Pulmonary artery endothelial cell (primary cell): ENCODE data around the gene PIK3IP1. TPM values are rescaled to one million over a fixed set of nuclear protein-coding genes. Genes with fewer than 3 reads are reported as not detected.
"Not testable (repeated sequence)": the region's sequence is repeated elsewhere in the genome, so short reads cannot be mapped to it uniquely, and the experiment has no call there.

Source experiments
- DNase-seq: peaks from one replicate; pipeline ENCODE4 v3.0.0-alpha.2; 2011; ENCODE audit warnings: low read depth, low spot score
- total RNA-seq: library from RNA; depleted of rRNA; stranded (reverse); fragments of >200 nt; gene quantifications from 2 replicates; pipeline ENCODE4 v1.2.3, GENCODE V29; 2014

The PIK3IP1 gene, protein sequence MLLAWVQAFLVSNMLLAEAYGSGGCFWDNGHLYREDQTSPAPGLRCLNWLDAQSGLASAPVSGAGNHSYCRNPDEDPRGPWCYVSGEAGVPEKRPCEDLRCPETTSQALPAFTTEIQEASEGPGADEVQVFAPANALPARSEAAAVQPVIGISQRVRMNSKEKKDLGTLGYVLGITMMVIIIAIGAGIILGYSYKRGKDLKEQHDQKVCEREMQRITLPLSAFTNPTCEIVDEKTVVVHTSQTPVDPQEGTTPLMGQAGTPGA
- 13.6 and 16.4 TPM in 2 replicates for total RNA-seq

DNA sequence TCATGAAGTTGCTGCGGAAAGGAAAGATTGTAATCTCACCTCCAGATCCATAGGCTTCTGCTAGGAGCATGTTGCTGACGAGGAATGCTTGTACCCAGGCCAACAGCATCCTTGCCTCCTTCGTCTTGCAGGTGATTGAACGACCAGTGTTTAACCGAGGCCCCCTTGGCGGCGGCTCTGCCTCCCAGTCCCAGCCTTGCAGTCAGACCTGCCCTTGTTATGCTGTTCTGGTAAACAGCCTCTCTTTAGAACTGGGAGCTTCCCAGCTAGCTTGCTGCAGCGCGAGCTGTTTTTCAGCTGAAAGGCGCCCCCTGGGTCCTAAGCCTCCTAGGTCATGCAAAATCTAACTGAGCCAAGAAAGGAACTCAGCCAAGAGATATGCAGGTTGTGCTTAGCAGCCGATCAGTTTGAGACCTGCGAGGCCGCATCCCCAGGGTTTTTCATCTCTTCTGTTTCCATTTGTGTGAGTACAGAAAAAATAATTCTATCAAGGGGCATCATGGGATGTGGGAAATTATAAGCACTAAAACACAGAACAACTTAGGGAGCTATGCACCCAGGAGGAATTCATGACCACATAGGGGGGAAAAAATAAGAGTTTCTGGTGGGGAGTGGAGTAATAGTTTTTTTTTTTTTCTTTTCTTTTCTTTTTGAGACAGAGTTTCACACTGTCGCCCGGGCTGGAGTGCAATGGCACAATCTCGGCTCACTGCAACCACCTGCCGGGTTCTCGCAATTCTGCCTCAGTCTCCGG, at the start of gene PIK3IP1:
PIK3IP1 (minus strand) TSS at position 253 of the 754 bp plus-strand sequence; CDS start at position 109, 144 bp downstream.
- DNase-seq, result peak; percentile 60

DNA sequence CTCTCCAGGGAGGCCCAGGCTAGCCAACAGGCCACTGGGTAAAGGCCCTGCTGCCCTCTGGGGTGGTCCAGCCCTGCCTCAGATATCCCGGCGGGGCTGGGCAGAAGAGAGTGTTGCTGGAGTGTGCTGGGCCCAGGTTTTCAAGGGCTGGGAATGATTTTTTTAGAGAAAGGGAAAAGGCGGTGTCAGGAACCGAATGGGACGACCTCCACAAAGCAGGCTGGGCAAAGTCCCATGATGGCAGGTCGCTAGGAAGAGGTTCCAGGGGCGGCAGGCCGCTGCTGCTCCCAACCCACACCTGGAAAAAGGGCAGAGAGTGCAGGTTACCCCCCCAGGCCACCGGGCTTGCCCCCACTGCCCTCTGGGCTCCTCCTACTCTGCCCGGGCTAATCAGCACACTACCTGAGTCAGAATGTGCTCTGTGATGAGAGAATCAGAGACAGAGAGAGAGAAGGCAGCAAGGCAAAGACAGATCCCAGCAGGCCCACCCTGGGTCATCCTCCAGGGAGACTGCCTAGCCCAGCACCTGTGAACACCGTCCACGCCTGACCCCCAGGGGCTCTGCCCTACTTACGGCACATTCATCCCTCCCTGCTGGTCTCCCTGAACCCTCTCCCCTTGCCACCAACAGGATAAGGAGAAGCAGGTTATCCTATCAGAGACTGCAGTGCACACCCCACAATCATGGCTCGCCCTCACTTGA, 49.2 kb upstream of the PIK3IP1 start:
- no peak for DNase-seq

DNA sequence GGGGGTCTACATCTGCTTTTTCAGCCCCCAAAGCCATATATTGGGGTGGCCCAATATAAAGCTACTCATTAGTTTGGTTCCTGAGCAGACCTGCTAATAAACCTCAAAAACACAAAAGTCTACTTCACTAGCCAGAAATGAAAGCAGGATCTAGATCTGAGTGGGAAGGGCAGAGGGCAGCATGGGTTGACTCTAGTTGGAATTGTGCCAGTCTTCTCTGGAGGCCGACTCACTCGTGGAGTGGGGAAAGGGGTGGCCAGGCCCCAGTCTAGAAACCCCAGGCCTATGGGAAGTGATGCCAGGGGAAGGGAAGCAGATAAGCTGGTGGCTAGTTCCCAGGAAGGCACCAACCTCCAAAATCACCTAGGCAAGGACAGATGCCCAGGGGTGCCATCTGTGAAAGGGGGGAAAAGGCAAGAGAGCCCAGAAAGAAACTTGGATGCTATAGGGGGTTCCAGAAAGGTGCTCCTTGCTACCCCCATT, 48.5 kb upstream of the PIK3IP1 start:
- no peak for DNase-seq

DNA sequence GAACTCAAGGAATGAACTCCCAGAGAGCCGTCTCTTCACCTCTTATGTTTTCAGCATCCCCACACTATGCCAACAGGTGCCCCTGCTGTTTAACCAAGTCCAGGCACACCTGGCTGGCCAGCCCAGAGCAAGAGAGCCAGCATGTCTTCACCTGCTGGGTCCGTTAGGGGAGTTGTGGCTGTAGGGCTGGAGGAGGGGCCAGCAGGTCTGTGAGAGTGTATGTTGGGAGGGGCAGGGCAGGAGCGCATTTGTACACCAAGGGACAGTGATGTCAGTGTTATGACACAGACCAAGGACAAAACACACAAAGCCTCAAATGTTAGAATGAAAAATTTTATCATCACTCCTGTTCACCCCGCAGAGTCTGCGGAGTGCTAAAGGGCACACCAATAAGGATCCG, 48.1 kb upstream of the PIK3IP1 start:
- no peak for DNase-seq

DNA sequence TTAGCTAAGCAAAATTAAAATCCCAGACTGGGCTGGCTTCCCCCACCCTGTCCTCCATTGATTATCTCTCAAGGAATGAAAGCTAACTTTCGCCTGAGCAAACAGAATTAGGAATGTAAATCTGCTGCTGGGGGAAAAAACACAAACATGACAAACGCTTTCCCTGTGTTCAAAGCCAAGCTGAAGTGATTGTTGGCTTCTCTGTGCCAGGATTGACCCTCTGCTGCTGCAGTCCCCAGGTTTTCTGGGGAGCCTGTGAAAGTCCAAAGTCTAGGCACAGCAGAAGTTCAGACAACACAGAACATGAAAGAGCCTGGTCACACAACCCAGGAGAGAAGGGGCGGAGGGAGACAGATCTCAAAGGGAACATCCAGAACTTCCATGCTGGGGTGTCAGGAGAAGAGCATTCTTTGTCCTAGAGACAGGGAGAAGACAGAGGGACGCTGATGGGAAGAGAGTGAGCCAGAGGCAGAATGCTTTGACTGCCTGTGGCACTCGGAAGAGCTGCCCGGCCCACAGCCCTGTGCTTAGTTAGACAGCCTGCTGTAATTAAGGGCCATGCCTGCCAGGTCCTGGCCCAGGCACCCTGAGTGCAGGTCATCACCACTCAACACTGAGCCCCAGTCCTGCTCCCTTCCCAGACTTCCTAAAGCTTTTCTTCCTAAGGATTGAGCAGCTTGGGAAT, 47.0 kb upstream of the PIK3IP1 start:
- DNase-seq, result no peak

DNA sequence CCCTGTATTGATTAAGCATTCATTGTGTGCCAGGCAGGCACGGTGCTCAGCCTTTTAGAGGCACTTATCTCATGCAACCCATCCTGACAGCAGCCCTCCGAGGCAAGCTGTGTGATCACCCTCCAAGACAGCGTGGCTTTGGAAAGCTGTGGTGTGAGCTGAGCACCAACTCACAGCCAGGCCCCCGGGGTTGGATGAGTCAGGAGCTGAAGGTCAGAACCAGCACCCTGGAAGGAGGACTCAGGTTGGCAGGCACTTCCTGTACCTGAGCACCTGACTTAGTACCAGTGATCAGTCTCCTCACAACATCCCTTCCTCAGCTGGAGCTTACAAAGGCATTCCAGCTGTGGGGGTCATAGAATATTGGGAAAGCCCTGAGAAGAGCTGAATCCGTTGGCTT, 44.9 kb upstream of the PIK3IP1 start:
- DNase-seq, result no peak

DNA sequence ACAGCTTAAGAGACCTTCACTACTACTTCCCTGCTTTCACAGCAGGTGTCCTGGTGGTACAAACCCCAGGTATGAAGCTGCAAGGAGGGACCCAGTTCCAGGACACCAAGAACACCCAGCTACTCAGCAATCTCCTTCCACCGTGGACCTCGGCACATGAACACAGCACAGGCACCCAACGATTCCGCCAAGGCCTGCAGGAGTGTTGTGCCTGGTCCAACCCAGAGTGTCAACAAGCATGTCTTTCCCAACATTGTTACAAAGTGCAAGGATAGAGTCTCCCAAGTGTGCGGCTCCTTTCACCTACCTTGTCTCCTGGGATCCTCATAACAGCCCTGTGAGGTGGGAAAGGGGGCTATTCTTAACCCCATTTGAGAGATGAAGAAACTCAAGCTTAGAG, 42.0 kb upstream of the PIK3IP1 start:
- DNase-seq, result no peak

DNA sequence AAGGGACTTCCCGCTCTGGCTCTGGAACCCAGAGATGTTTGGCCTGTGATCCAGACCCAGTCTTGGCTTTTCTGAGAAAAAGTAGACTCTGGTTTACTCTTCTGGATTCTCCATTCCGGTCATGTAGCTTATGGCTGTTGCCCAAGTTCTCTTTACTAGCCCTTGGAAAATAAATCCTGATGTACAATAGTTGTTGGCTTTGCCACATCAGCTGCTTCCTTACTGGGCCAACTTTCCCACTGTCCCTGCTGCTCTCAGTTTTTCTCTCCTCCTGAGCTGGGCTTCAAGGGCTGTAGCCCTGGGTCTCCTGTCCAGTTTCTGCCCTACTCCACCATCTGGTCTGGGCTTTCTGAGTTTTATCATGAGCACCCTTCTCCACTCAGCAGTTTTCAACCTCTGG, 41.4 kb upstream of the PIK3IP1 start:
- no peak for DNase-seq

DNA sequence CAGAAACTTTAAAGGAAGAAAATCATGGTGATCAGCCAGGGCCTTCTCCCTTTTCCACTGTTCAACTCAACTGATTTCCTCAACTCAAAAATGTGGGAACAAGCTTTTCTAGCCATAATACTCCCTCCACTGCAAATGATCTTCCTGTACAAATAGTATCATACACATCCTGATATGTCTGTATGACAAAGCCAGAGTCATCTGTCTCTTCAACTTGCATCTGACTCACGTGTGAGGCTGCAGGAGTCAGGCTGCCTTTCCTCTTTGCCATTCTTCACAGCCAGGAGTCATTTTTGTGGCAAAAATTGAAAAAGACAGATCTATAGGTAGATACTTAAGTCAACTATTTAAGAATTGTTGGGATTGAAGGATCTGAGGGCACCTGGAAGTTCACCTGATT, 40.6 kb upstream of the PIK3IP1 start:
- DNase-seq, result no peak

DNA sequence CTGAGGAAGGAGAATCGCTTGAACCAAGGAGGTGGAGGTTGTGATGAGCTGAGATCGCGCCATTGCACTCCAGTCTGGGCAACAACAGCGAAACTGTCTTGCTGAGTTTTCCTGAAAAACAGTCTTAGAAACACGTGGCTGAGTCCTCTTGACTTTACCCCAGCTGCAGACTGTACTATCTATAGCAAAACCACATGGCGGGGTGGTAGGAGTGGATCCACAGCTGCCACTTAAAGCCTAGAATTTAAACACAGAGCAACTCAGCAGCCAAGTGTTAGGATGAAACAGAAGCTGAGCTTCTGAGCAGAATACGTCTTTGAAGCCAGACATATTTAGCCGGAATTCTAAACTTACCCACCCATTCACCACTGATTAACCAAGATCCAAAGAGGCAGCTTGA, 39.7 kb upstream of the PIK3IP1 start:
- no peak for DNase-seq

DNA sequence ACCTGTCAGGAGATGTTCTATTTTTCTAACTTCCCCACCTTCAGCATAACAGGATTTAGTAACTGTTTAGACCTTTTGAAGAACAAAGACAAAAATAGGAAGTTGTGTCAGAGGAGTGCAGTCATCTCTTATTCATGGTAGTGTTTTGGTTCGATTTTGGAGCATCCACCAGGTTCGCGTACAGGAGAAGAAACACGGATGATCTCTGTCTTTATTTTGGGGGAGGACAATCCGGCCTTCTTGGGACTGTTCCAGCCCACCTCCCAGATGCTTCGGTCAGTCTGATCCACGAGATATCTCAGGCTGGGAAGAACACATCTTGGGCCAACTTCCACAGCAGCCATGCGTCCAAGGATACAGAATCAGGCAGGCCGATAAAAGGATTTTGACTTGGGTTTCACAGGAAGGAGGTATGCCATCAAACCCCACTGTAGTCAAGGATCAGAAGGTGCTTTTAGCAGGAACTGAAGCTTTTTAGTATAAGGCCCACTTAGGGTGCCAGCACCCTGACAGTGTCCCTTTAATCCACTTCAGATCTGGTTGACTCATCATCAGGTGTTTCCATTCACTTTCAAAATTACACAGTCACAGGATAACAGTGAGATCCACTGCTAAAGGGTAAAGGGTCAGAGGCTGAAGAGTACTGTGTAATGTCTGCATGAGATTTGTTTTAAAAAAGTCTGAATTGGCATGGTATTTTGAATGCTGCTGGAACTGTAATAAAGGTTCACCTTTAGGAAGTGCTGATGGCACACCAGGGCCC, 37.3 kb upstream of the PIK3IP1 start:
- no peak for DNase-seq

DNA sequence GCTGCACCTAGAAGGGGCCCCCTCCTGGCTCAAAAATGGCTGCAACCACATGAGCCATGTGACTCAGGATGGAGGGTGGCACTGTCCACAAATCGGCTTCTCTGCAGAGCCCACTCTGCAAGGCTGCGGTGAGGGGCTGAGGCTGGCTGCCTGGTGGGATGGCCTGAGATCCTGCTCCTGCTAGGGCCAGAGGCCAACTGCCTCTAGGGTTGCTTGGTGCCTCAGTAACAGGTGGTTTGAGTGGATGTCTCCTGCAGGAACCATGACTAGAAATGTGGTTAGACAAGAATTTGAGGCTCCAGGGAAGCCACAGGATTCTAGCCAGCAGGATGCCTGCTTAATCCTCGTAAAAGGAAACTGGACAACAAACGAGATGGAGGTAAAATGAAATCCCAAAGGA, 36.7 kb upstream of the PIK3IP1 start:
- DNase-seq, result no peak

DNA sequence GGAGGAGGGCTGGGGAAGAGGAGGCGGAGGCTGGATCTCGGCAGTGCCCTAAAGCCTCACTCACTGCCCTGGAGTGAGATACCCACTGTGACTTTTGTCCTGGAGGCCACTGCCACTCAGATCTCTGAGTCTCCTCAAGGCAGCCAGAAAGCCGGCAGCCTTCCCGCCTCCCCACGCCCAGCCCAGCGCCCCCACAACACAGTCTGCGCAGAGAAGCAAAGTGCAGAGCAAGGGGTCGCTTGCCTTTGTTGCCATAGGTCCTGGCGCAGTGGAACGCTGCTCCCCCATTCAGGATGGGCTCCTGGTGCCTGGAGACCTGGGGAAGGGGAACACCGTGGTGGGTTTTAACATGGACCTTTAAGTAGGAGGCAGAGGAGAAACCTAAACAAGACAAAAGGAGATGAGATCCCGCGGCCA, 36.3 kb upstream of the PIK3IP1 start:
- DNase-seq, result no peak

DNA sequence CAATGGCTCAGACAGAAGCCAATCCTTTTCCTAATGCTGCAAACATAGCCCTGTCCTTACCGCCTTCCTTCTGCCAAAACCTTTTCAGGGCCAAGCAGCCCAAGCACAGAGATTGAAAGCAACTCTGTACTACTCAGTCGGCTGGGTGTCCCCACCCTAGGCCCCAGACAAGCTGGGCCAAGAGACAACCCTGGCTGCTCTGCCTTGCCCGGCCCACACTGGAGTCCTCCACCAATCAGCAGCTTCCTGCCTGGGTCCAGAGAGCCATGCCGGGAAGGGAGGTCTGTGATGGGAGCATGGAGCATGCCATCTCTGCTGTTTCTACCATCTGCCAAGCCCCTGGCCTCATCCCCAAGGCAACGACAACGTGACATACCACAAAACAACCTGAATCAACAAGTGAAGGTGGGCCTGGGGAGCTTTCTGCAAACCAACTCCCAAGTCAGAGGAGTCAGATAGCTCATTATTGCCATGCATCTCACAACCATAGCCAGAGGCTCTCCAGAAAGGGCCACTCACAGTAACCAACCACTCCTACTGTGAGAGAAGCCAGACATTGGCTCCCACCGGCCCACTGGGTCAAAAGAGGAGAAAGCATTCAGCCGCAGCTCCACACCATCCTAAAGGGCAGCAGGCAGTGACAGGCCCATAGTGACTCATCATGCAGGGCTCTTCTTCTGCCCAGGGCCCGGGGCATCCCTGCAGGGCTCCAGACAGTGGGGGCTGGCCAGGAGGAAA, 35.7 kb upstream of the PIK3IP1 start:
- no peak for DNase-seq

DNA sequence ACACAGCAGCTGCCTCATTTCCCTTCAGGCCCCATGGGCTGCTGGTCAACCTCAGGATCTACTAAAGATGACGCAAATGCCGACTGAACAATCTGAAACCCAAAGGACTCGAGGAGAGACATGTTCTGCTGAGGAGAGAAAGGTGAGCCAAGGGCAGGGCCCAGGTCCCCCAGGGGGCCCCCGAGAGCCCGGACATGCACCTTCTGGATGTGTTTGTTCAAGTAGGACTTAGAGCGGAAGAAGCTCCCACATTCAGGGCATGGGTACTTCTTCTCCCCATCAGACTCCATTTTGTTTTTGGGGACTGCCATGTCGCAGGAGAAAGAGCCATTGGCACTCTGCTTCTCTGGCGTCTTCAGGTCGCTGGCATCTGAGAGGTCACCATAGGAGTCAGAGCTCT, 34.6 kb upstream of the PIK3IP1 start:
- no peak for DNase-seq

DNA sequence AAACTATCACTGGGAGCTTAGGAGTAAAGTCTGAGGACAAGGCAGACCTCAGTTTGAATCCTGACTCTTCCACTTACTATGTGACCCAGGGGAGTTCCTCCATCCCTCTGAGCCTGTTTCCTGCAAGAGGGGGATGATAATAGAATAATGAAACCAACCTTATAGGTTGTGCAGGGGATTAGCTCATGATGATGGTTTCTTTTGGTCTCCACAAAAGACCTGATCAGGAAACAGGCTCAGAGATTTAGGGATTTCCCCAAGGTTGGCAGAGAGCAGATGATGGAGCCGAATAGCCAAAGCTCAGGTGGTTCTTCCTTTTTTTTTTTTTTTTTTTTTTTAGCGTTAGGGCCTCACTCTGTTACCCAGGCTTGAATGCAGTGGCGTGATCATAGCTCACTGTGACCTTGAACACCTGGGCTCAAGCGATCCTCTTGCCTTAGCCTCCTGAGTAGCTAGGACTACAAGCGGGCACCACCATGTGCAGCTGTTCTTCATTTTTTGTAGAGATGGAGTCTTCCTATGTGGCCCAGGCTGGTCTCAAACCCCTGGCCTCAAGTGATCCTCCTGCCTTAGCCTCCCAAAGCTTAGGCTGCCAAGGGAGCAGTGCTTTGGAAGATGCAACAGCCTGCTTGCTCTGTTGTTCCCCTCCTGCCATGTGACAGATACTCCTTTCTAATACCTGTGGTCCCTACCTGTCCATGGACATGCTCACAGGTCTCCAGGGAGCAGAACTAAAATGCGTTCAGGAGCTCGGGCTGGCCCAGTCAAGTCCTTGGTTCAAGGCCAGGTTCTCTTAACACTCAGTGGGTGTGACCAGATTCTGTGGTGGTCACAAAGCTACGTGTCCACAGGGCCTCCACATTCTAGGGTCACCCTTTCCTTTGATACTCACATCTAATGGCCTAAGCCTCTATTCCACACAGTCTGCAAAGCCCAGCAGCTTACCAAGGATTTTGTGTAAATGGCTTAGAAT, 31.6 kb upstream of the PIK3IP1 start:
- DNase-seq, result no peak

DNA sequence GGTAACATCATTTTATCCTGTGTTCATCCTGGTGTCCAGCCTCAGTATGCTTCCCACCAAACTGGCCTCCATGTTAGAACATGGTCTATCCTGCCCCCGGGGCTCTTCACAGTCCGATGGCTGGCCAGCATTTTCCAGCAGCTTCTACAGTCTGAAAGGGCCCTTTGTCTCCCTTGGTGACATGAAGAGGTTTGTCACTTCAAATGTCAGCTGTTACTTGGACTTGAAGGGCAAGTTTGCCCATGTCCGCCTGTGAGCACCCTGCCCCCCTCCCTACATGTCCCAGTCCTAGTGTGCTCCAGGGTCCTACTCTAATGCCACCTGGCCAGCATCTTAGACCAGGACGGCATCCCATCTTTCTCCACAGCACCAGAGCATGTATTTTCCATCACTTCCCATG, 29.1 kb upstream of the PIK3IP1 start:
- no peak for DNase-seq

DNA sequence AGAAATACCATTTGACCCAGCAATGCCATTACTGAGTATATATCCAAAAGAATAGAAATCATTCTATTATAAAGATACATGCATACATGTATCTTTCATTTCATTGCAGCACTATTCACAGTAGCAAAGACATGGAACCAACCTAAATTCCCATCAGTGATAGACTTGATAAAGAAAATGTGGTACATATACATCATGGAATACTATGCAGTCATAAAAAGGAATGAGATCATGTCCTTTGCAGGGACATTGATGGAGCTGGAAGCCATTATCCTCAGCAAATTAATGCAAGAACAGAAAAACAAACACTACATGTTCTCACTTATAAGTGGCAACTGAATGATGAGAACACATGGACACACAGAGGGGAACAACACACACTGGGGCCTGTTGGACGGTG, 21.9 kb upstream of the PIK3IP1 start:
- DNase-seq, result not testable (repeated sequence)
